MV-4-11 (cell line): ENCODE data around the gene TNRC18.

Experiments
- DNase-seq: peaks from one replicate; lab custom pipeline; 2025; lab: John Stamatoyannopoulos, UW

The TNRC18 gene

GRCh38 chr7:5403442-5403841 is 20.2 kb downstream of the TNRC18 start:
- no peak for DNase-seq

- DNase-seq = no peak
Measured at GRCh38 chr7:5397736-5398135, 25.9 kb downstream of the TNRC18 start.

- peak; percentile 99 for DNase-seq
Measured at GRCh38 chr7:5396999-5397663, 26.5 kb downstream of the TNRC18 start.

- DNase-seq = peak; percentile 81
Measured at GRCh38 chr7:5396542-5396941, 27.1 kb downstream of the TNRC18 start.

- no peak for DNase-seq
Measured at GRCh38 chr7:5395246-5395645, 28.4 kb downstream of the TNRC18 start.

GRCh38 chr7:5394264-5395105 is 29.1 kb downstream of the TNRC18 start:
- DNase-seq = no peak

GRCh38 chr7:5393748-5394147 is 29.9 kb downstream of the TNRC18 start:
- no peak for DNase-seq

- no peak for DNase-seq
Measured at GRCh38 chr7:5393328-5393727, 30.3 kb downstream of the TNRC18 start.

GRCh38 chr7:5390918-5391317 is 32.7 kb downstream of the TNRC18 start:
- DNase-seq = no peak

GRCh38 chr7:5388905-5389433 is 34.7 kb downstream of the TNRC18 start:
- no peak for DNase-seq

GRCh38 chr7:5388273-5388901 is 35.2 kb downstream of the TNRC18 start:
- DNase-seq = no peak

GRCh38 chr7:5387711-5388245 is 35.9 kb downstream of the TNRC18 start:
- DNase-seq = no peak

- no peak for DNase-seq
Measured at GRCh38 chr7:5384618-5385017, 39.0 kb downstream of the TNRC18 start.

GRCh38 chr7:5383314-5384098 is 40.1 kb downstream of the TNRC18 start:
- DNase-seq = no peak

GRCh38 chr7:5382281-5382892 is 41.2 kb downstream of the TNRC18 start:
- DNase-seq = no peak

- no peak for DNase-seq
Measured at GRCh38 chr7:5381071-5381772, 42.4 kb downstream of the TNRC18 start.

GRCh38 chr7:5380350-5381070 is 43.1 kb downstream of the TNRC18 start:
- no peak for DNase-seq

GRCh38 chr7:5379546-5379945 is 44.1 kb downstream of the TNRC18 start:
- DNase-seq = no peak

GRCh38 chr7:5377816-5378215 is 45.8 kb downstream of the TNRC18 start:
- no peak for DNase-seq

- DNase-seq = no peak
Measured at GRCh38 chr7:5377279-5377678, 46.4 kb downstream of the TNRC18 start.
